Measurements from ENCODE around the gene CSKMT. TPM values are rescaled to one million over a fixed set of nuclear protein-coding genes. Genes with fewer than 3 reads are reported as not detected.

Gene CSKMT
- total and polyA plus RNA-seq, 10 of the 15 experiments (the other 5 are each of a cell fraction or from before 2014, with no cell fraction given) = 7.0 to 213 (median 21.6) TPM

DNA sequence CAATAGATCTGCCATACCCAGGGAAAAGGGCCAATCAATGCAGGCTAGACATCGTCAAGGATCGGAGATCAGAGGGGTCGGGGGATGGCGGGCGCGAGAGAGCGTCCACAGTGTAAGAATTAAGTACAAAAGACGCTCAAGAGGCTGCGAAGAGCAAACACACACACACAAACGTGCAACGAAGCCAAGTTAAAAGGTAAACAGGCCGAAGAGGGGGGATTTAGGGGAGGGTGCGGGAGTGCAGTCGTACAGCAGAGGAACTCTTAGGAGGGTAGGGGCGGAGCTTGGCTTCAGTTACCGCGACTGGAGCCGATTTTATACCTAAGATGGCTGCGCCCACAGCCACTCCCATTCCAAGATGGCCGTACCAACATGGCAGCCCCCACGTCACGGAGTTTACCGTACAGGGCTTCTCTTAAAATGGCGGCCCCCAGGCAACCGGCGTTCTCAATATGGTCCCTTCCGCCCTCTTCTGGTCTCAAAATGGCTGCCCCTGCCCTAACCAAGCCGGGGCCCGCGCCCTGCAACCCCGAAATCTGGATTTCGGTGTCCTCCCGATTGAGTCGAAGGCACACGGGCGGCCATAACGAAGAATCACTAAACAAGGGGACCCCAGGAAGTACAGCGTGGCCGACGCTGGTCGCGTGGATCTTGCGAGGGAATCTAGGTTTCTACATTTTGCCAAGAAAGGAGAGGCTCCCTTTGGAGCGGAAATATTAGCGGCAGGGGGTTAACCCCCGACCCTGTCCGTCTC lies 44.3 kb downstream of the CSKMT start (continued):
- TF ChIP-seq, protein P1, sequence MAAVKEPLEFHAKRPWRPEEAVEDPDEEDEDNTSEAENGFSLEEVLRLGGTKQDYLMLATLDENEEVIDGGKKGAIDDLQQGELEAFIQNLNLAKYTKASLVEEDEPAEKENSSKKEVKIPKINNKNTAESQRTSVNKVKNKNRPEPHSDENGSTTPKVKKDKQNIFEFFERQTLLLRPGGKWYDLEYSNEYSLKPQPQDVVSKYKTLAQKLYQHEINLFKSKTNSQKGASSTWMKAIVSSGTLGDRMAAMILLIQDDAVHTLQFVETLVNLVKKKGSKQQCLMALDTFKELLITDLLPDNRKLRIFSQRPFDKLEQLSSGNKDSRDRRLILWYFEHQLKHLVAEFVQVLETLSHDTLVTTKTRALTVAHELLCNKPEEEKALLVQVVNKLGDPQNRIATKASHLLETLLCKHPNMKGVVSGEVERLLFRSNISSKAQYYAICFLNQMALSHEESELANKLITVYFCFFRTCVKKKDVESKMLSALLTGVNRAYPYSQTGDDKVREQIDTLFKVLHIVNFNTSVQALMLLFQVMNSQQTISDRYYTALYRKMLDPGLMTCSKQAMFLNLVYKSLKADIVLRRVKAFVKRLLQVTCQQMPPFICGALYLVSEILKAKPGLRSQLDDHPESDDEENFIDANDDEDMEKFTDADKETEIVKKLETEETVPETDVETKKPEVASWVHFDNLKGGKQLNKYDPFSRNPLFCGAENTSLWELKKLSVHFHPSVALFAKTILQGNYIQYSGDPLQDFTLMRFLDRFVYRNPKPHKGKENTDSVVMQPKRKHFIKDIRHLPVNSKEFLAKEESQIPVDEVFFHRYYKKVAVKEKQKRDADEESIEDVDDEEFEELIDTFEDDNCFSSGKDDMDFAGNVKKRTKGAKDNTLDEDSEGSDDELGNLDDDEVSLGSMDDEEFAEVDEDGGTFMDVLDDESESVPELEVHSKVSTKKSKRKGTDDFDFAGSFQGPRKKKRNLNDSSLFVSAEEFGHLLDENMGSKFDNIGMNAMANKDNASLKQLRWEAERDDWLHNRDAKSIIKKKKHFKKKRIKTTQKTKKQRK (IDR thresholded peaks at IDR 0.05; ENCODE audit: low read depth, low read length) = no peak
- TF ChIP-seq ZNF24 (IDR thresholded peaks at IDR 0.05) (no peak), CBX5 (IDR thresholded peaks at IDR 0.05; ENCODE audit: low read depth) (0 out of 2 replicates have a peak, but pooled peaks have one; percentile 27), NFXL1 (IDR thresholded peaks at IDR 0.05; ENCODE audit: borderline replicate concordance) (no peak), MTA3 (IDR thresholded peaks at IDR 0.05; ENCODE audit: borderline replicate concordance, low read length) (peak; percentile 72; the same call in 1 of the 2 replicates), ZNF274 (IDR thresholded peaks at IDR 0.05; ENCODE audit: insufficient read depth, insufficient read length) (no peak), RELA (IDR thresholded peaks at IDR 0.05; ENCODE audit: borderline replicate concordance, partially characterized antibody) (peak; percentile 60), SMAD1 (IDR thresholded peaks at IDR 0.05; ENCODE audit: low read depth, partially characterized antibody) (peak; percentile 54), FOS (IDR thresholded peaks at IDR 0.05; ENCODE audit: borderline replicate concordance, extremely low read depth, insufficient read length) (no peak), RFX5 (IDR thresholded peaks at IDR 0.05; ENCODE audit: low read depth, low read length) (no peak)
- TF ChIP-seq, protein P2, sequence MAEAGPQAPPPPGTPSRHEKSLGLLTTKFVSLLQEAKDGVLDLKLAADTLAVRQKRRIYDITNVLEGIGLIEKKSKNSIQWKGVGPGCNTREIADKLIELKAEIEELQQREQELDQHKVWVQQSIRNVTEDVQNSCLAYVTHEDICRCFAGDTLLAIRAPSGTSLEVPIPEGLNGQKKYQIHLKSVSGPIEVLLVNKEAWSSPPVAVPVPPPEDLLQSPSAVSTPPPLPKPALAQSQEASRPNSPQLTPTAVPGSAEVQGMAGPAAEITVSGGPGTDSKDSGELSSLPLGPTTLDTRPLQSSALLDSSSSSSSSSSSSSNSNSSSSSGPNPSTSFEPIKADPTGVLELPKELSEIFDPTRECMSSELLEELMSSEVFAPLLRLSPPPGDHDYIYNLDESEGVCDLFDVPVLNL (IDR thresholded peaks at IDR 0.05; ENCODE audit: low read depth, low read length) = no peak
- TF ChIP-seq, protein P3, sequence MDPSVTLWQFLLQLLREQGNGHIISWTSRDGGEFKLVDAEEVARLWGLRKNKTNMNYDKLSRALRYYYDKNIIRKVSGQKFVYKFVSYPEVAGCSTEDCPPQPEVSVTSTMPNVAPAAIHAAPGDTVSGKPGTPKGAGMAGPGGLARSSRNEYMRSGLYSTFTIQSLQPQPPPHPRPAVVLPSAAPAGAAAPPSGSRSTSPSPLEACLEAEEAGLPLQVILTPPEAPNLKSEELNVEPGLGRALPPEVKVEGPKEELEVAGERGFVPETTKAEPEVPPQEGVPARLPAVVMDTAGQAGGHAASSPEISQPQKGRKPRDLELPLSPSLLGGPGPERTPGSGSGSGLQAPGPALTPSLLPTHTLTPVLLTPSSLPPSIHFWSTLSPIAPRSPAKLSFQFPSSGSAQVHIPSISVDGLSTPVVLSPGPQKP (IDR thresholded peaks at IDR 0.05; ENCODE audit: low read depth, low read length) = peak; percentile 90
- TF ChIP-seq, protein P4, sequence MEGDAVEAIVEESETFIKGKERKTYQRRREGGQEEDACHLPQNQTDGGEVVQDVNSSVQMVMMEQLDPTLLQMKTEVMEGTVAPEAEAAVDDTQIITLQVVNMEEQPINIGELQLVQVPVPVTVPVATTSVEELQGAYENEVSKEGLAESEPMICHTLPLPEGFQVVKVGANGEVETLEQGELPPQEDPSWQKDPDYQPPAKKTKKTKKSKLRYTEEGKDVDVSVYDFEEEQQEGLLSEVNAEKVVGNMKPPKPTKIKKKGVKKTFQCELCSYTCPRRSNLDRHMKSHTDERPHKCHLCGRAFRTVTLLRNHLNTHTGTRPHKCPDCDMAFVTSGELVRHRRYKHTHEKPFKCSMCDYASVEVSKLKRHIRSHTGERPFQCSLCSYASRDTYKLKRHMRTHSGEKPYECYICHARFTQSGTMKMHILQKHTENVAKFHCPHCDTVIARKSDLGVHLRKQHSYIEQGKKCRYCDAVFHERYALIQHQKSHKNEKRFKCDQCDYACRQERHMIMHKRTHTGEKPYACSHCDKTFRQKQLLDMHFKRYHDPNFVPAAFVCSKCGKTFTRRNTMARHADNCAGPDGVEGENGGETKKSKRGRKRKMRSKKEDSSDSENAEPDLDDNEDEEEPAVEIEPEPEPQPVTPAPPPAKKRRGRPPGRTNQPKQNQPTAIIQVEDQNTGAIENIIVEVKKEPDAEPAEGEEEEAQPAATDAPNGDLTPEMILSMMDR (IDR thresholded peaks at IDR 0.05 in 2 of 3, conservative IDR thresholded peaks at IDR 0.05 in 1 of 3; ENCODE audit: control insufficient read depth in 2 of 3, extremely low read depth in 1 of 3, insufficient read depth in 1 of 3, low read depth in 3 of 3, low read length in 3 of 3) = no peak
- TF ChIP-seq, protein P5, sequence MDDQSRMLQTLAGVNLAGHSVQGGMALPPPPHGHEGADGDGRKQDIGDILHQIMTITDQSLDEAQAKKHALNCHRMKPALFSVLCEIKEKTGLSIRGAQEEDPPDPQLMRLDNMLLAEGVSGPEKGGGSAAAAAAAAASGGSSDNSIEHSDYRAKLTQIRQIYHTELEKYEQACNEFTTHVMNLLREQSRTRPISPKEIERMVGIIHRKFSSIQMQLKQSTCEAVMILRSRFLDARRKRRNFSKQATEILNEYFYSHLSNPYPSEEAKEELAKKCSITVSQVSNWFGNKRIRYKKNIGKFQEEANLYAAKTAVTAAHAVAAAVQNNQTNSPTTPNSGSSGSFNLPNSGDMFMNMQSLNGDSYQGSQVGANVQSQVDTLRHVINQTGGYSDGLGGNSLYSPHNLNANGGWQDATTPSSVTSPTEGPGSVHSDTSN (IDR thresholded peaks at IDR 0.05; ENCODE audit: insufficient replicate concordance, low read depth, low read length) = peak; percentile 38
- TF ChIP-seq, protein P6, sequence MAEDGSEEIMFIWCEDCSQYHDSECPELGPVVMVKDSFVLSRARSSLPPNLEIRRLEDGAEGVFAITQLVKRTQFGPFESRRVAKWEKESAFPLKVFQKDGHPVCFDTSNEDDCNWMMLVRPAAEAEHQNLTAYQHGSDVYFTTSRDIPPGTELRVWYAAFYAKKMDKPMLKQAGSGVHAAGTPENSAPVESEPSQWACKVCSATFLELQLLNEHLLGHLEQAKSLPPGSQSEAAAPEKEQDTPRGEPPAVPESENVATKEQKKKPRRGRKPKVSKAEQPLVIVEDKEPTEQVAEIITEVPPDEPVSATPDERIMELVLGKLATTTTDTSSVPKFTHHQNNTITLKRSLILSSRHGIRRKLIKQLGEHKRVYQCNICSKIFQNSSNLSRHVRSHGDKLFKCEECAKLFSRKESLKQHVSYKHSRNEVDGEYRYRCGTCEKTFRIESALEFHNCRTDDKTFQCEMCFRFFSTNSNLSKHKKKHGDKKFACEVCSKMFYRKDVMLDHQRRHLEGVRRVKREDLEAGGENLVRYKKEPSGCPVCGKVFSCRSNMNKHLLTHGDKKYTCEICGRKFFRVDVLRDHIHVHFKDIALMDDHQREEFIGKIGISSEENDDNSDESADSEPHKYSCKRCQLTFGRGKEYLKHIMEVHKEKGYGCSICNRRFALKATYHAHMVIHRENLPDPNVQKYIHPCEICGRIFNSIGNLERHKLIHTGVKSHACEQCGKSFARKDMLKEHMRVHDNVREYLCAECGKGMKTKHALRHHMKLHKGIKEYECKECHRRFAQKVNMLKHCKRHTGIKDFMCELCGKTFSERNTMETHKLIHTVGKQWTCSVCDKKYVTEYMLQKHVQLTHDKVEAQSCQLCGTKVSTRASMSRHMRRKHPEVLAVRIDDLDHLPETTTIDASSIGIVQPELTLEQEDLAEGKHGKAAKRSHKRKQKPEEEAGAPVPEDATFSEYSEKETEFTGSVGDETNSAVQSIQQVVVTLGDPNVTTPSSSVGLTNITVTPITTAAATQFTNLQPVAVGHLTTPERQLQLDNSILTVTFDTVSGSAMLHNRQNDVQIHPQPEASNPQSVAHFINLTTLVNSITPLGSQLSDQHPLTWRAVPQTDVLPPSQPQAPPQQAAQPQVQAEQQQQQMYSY (CRISPR knock-in tag; IDR thresholded peaks at IDR 0.05) = no peak
